Psoas muscle (tissue), 8 donors: ENCODE measurements around the gene TESK2. TPM values are rescaled to one million over a fixed set of nuclear protein-coding genes. Genes with fewer than 3 reads are reported as not detected.

Experiments
- ATAC-seq, 4 donors: fragments of 200-7000 bp; cut with Tn5 transposase; one replicate each; pipeline ENCODE4 v1.9.1; 2020; ENCODE audit warnings: moderate library complexity in 3 of 4, mild to moderate bottlenecking in 2 of 4
- DNase-seq, 2 donors: peaks; one replicate each; pipeline ENCODE4 v3.0.0-alpha.2; 2020
- H3K27ac ChIP-seq: fragments of 200-600 bp; one replicate; pipeline ENCODE4 v1.8.0; 2022
- H3K27me3 ChIP-seq, 3 donors: fragments of 200-600 bp in 1 of 3; one replicate each; pipeline versions ENCODE4 v1.6.1 to v1.8.0; 2013 to 2022; ENCODE audit warnings: low read length in 2 of 3, mild to moderate bottlenecking in 2 of 3, moderate library complexity in 1 of 3; ENCODE audit not compliant: insufficient read depth in 3 of 3
- H3K36me3 ChIP-seq, 2 donors: fragments of 200-600 bp in 1 of 2; one replicate each; pipeline versions ENCODE4 v1.6.1 to v1.8.0; 2013 to 2022; ENCODE audit warnings: low read depth in 1 of 2, mild to moderate bottlenecking in 1 of 2, moderate library complexity in 1 of 2; ENCODE audit not compliant: insufficient read depth in 1 of 2
- H3K4me1 ChIP-seq: fragments of 200-600 bp; one replicate; pipeline ENCODE4 v1.8.0; 2022
- H3K4me3 ChIP-seq: fragments of 200-600 bp; one replicate; pipeline ENCODE4 v1.8.0; 2022; ENCODE audit warnings: mild to moderate bottlenecking
- H3K9me3 ChIP-seq: fragments of 200-600 bp; one replicate; pipeline ENCODE4 v1.8.0; 2022
- CTCF ChIP-seq: fragments of 200-600 bp; IDR thresholded peaks from one replicate; pipeline ENCODE4 v1.8.0; 2022; ENCODE audit warnings: antibody characterized with exemption
- WGBS, 3 donors: extraction: QIAGEN DNeasy Blood & Tissue Kit; methylation state at CpG; one replicate each; pipeline versions ENCODE4 v1.1.6 to v1.1.7; 2013; 5-methylcytosine and 5-hydroxymethylcytosine counted together
- intact Hi-C, 2 donors: fragments of 100-400 bp; cut with DNase I; formaldehyde crosslinking; loops; one replicate each; pipeline versions ENCODE4 v1.11.0 to v1.14.2; 2022
- polyA plus RNA-seq, 3 donors: library from polyadenylated mRNA; stranded (reverse); fragments of 200-250 nt; gene quantifications; one replicate each; pipeline ENCODE4 v1.2.3, GENCODE V29; 2013
- total RNA-seq, 4 donors: library from RNA; stranded (reverse); fragmentation: NEBNext Ultra II Directional in 2 of 4; extraction: Animal tissue kit (Norgen Biotek cat#: 25700) in 2 of 4; gene quantifications; one replicate each; pipeline versions ENCODE4 v1.2.1 to v1.2.4, GENCODE V29; 2021 to 2023
- donor health status: healthy with polysubstance abuse.
- donor health status: DM: no; HTN: no; CAD: no; lungs with moderate emphysema.
- donor health status: Bipolar disorder and iron deficiency.
- donor health status: healthy.
- donor health status: DM: yes; HTN: yes; CAD: no.
- donor health status: DM: no; HTN: no; CAD: no.
- donor health status: DM: no; HTN: no; CAD: no.
- donor health status: DM: yes; HTN: yes; CAD: no.

Gene TESK2
- total and polyA plus RNA-seq, 7 donors, result 0.73 to 5.0 (median 2.2) TPM

GRCh38 chr1:45306319-45306718, 184.6 kb downstream of the TESK2 start:
- ATAC-seq, result no peak
- WGBS, 3 donors, result 46 to 51% (median 47%) methylated on average over 8 of the region's 8 CpGs
- intact Hi-C loops, result loop anchor here in 1 of 2 donors (5.0 kb wide), 1 partner anchor 191 kb away; no protein-coding TSS in a partner anchor

GRCh38 chr1:45305231-45305630, 185.7 kb downstream of the TESK2 start:
- DNase-seq (no peak), ATAC-seq (no peak)
- Histone ChIP-seq H3K9me3 (no peaks in the 10 kb centered on the region), H3K4me3 (no peak overlapping the region), H3K27ac (peak overlapping the region; percentile 94), H3K36me3 (no peaks in the 10 kb centered on the region), H3K4me1 (peaks cover 14% of the 10 kb centered on the region), H3K27me3 (no peaks in the 10 kb centered on the region)
- intact Hi-C loops, result loop anchor here (2.0 to 5.0 kb wide), 2 partner anchors 34 to 192 kb away; no protein-coding TSS in a partner anchor
- WGBS, 3 donors, result 80 to 85% (median 82%) methylated on average over 10 of the region's 10 CpGs
- TF ChIP-seq CTCF, result no peak

More at GRCh38 chr1:45306319-45306718, 184.6 kb downstream of the TESK2 start:
- no peak for DNase-seq
- Histone ChIP-seq H3K4me1 (peaks cover 14% of the 10 kb centered on the region), H3K27ac (no peak overlapping the region), H3K36me3 (no peaks in the 10 kb centered on the region), H3K27me3 (no peaks in the 10 kb centered on the region), H3K9me3 (no peaks in the 10 kb centered on the region), H3K4me3 (no peak overlapping the region)
- TF ChIP-seq CTCF, result no peak

GRCh38 chr1:45304311-45305081, 186.5 kb downstream of the TESK2 start:
- no peak for TF ChIP-seq CTCF
- DNase-seq (peak; percentile 59 to 87), ATAC-seq (peak; percentile 20 to 71 (median 58))
- Histone ChIP-seq H3K36me3 (no peaks in the 10 kb centered on the region), H3K27ac (peak overlapping the region; percentile 94), H3K4me1 (peaks cover 14% of the 10 kb centered on the region), H3K9me3 (no peaks in the 10 kb centered on the region), H3K4me3 (peak overlapping the region; percentile 75), H3K27me3 (no peaks in the 10 kb centered on the region)
- intact Hi-C loops, result loop anchor here (2.0 to 5.0 kb wide), 3 partner anchors 34 to 467 kb away; no protein-coding TSS in a partner anchor
- 23 to 32% (median 24%) methylated on average over 14 to 15 of the region's 15 CpGs for WGBS, 3 donors

GRCh38 chr1:45303520-45304310, 187.2 kb downstream of the TESK2 start:
- peak overlapping the region; percentile 94 for H3K27ac ChIP-seq
- peak; percentile 99 for DNase-seq
- TF ChIP-seq CTCF, result peak; percentile 59
- no peaks in the 10 kb centered on the region for H3K9me3 ChIP-seq
- 0 to 1% (median 1%) methylated on average over 53 to 68 of the region's 68 CpGs for WGBS, 3 donors
- H3K4me3 ChIP-seq, result peak overlapping the region; percentile 75
- peak; percentile 91 to 96 (median 92) for ATAC-seq
- no peaks in the 10 kb centered on the region for H3K36me3 ChIP-seq
- intact Hi-C loops, result loop anchor here (2.0 to 5.0 kb wide), 2 partner anchors 35 to 466 kb away; no protein-coding TSS in a partner anchor
- peaks cover 14% of the 10 kb centered on the region for H3K4me1 ChIP-seq
- no peaks in the 10 kb centered on the region for H3K27me3 ChIP-seq
